Measurements from ENCODE around the gene LPO.

GRCh38 chr17:58238147-58238634, at the start of gene LPO:
- no peak for TF ChIP-seq MAX (IDR thresholded peaks at IDR 0.05)
- TF ChIP-seq FOXM1 (IDR thresholded peaks at IDR 0.05; ENCODE audit: borderline replicate concordance, low read depth), result no peak
- no peak for TF ChIP-seq RAD21 (IDR thresholded peaks at IDR 0.05; ENCODE audit: low read depth)
- no peak for TF ChIP-seq EP300 (IDR thresholded peaks at IDR 0.05; ENCODE audit: borderline replicate concordance)
- no peak for TF ChIP-seq EGR1 (IDR thresholded peaks at IDR 0.05)
- TF ChIP-seq REST (IDR thresholded peaks at IDR 0.05; ENCODE audit: low read depth), result no peak
- no peak for TF ChIP-seq YY1 (IDR thresholded peaks at IDR 0.05; ENCODE audit: low read depth)
- no peak for TF ChIP-seq TAF1 (IDR thresholded peaks at IDR 0.05; ENCODE audit: low read depth)
- no peak for TF ChIP-seq TCF12 (IDR thresholded peaks at IDR 0.05; ENCODE audit: low read depth)
- TF ChIP-seq NFIC (IDR thresholded peaks at IDR 0.05), result no peak
